ENCODE results near the gene SMS. TPM values are rescaled to one million over a fixed set of nuclear protein-coding genes. Genes with fewer than 3 reads are reported as not detected.

The SMS gene
- total and polyA plus RNA-seq, 2 of the 13 experiments (the other 11 are each of a cell fraction or from before 2014, with no cell fraction given) = 40.5 to 91.9 TPM

- TF ChIP-seq ZNF609 (CRISPR knock-in tag; IDR thresholded peaks at IDR 0.05; ENCODE audit: borderline replicate concordance) (no peak), AHDC1 (CRISPR knock-in tag; IDR thresholded peaks at IDR 0.05; ENCODE audit: borderline replicate concordance) (no peak), JUN (CRISPR knock-in tag; IDR thresholded peaks at IDR 0.05) (no peak)
Measured at GRCh38 chrX:21958187-21958586, 17.7 kb downstream of the SMS start (continued).

Data from HepG2 (cell line).